GM03348 (cell line): ENCODE measurements around the gene PRDM16.

Source experiments
- DNase-seq: peaks from one replicate; pipeline ENCODE4 v3.0.0; 2012; ENCODE audit warnings: low spot score

PRDM16 gene

GRCh38 chr1:3183813-3184212, 114.8 kb downstream of the PRDM16 start:
- no peak for DNase-seq

GRCh38 chr1:3184666-3185065, 115.7 kb downstream of the PRDM16 start:
- no peak for DNase-seq

- no peak for DNase-seq
These were observed 117.0 kb downstream of the PRDM16 start for GRCh38 chr1:3185896-3186525.

GRCh38 chr1:3186526-3186921, 117.5 kb downstream of the PRDM16 start:
- peak; percentile 71 for DNase-seq

GRCh38 chr1:3187415-3188149, 118.6 kb downstream of the PRDM16 start:
- no peak for DNase-seq

GRCh38 chr1:3188150-3188971, 119.4 kb downstream of the PRDM16 start:
- DNase-seq: no peak

- DNase-seq: no peak
These were observed 121.4 kb downstream of the PRDM16 start for GRCh38 chr1:3190256-3191041.

- DNase-seq: no peak
These were observed 123.4 kb downstream of the PRDM16 start for GRCh38 chr1:3192361-3192760.

GRCh38 chr1:3192825-3193224, 123.8 kb downstream of the PRDM16 start:
- DNase-seq: no peak

GRCh38 chr1:3193811-3194210, 124.8 kb downstream of the PRDM16 start:
- no peak for DNase-seq

- DNase-seq: no peak
These were observed 125.9 kb downstream of the PRDM16 start for GRCh38 chr1:3194760-3195479.

GRCh38 chr1:3195480-3195815, 126.4 kb downstream of the PRDM16 start:
- no peak for DNase-seq

GRCh38 chr1:3195966-3196515, 127.0 kb downstream of the PRDM16 start:
- no peak for DNase-seq

GRCh38 chr1:3196577-3197245, 127.7 kb downstream of the PRDM16 start:
- no peak for DNase-seq

- no peak for DNase-seq
These were observed 128.8 kb downstream of the PRDM16 start for GRCh38 chr1:3197781-3198316.

GRCh38 chr1:3198371-3199271, 129.6 kb downstream of the PRDM16 start:
- DNase-seq: no peak

GRCh38 chr1:3204725-3205124, 135.7 kb downstream of the PRDM16 start:
- no peak for DNase-seq

- no peak for DNase-seq
These were observed 136.8 kb downstream of the PRDM16 start for GRCh38 chr1:3205815-3206214.

- DNase-seq: no peak
These were observed 137.7 kb downstream of the PRDM16 start for GRCh38 chr1:3206696-3207095.
